ENCODE measurements around the gene RGS6.

Gene RGS6

DNA sequence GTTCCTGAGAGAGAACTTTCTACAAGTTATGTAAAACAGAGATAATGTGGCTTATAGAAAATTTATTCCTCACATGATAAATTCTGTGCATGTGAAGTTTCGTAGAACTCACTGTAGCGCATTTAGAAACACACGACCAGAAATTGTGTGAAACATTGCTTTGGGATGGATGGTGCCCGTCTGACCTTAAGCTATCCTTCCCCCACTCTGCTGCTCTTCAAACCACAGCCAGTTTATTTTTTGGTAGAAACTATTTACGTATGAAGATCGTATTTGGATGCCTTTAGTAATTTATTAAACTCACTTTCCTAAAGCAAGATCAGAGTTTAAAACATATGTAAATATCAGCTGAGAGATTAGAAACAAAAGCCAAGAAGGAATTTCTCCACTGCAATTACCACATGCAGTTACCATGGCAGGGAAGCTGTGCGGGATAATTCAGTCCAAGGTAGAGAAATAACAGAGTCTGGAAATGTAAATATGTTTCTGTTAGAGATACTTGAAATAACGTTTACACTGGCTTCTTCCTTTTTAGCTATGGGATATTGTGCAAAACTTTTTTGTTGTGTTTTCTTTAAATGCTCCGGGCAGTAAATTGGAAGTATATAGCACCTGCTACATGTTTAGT, 382.7 kb downstream of the RGS6 start:
- Histone ChIP-seq H3K36me3 (ENCODE audit: insufficient read depth) (no peaks in the 10 kb centered on the region), H3K4me2 (no peak overlapping the region), H3K9ac (no peak overlapping the region), H3K4me1 (ENCODE audit: low read depth, poor library complexity, severe bottlenecking) (peaks cover 13% of the 10 kb centered on the region), H3K27me3 (ENCODE audit: insufficient read depth, low read depth) (no peaks in the 10 kb centered on the region), H3K4me3 (IDR thresholded peaks at IDR 0.05; ENCODE audit: insufficient read depth, low read depth, low read length) (no peak overlapping the region), H2AFZ (ENCODE audit: low read depth) (no peak overlapping the region), H3K27ac (no peak overlapping the region), H4K20me1 (ENCODE audit: insufficient read depth) (no peaks in the 10 kb centered on the region), H3K79me2 (ENCODE audit: insufficient read depth, low read depth) (no peaks in the 10 kb centered on the region)
- TF ChIP-seq, protein P1, sequence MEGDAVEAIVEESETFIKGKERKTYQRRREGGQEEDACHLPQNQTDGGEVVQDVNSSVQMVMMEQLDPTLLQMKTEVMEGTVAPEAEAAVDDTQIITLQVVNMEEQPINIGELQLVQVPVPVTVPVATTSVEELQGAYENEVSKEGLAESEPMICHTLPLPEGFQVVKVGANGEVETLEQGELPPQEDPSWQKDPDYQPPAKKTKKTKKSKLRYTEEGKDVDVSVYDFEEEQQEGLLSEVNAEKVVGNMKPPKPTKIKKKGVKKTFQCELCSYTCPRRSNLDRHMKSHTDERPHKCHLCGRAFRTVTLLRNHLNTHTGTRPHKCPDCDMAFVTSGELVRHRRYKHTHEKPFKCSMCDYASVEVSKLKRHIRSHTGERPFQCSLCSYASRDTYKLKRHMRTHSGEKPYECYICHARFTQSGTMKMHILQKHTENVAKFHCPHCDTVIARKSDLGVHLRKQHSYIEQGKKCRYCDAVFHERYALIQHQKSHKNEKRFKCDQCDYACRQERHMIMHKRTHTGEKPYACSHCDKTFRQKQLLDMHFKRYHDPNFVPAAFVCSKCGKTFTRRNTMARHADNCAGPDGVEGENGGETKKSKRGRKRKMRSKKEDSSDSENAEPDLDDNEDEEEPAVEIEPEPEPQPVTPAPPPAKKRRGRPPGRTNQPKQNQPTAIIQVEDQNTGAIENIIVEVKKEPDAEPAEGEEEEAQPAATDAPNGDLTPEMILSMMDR (conservative IDR thresholded peaks at IDR 0.05; ENCODE audit: low read depth, low read length): no peak

DNA sequence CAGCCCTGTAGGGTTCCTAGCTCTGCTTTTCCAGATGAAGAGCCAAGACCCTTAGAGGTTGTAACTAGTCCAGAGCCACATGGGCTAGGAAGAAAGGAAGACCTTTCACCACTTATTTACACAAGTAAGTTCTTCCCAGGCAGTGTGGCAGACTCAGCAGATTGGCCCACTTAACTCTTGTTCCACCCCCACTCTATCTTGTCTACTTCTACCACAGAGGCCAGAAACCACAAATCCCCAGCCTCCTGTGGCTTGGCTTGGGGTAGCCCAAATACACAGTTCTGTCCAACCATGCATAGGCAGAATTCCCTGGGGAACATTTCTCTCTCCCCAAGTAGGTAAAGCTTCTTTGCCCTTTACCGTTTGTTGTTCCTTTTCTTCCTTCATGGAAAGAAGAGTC, 383.5 kb downstream of the RGS6 start:
- Histone ChIP-seq H3K27me3 (ENCODE audit: insufficient read depth, low read depth) (no peaks in the 10 kb centered on the region), H4K20me1 (ENCODE audit: insufficient read depth) (no peaks in the 10 kb centered on the region), H3K36me3 (ENCODE audit: insufficient read depth) (no peaks in the 10 kb centered on the region), H3K4me2 (no peak overlapping the region), H3K9ac (no peak overlapping the region), H3K4me1 (ENCODE audit: low read depth, poor library complexity, severe bottlenecking) (peaks cover 13% of the 10 kb centered on the region), H3K27ac (no peak overlapping the region), H2AFZ (ENCODE audit: low read depth) (no peak overlapping the region), H3K4me3 (IDR thresholded peaks at IDR 0.05; ENCODE audit: insufficient read depth, low read depth, low read length) (no peak overlapping the region), H3K79me2 (ENCODE audit: insufficient read depth, low read depth) (no peaks in the 10 kb centered on the region)
- TF ChIP-seq, protein P1 (conservative IDR thresholded peaks at IDR 0.05; ENCODE audit: low read depth, low read length): no peak

DNA sequence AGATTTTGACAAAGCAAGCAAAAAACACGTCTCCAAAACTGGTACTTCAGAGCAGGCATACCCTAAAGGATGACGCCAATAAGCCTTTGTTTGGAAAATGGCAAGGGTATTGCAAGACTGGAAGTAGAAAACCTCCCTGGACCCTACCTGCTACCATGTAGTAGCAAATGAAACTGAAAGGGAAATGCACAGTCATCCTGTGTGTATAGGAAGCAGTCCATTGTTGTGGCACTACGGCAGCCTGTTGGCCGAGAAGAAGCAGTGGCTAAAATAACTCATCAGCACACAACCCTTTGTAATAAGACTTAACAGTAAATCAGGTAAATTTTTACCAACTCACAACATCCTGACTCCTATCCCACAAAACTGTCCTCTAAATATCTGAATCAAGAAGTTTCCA, 386.4 kb downstream of the RGS6 start:
- TF ChIP-seq, protein P1 (conservative IDR thresholded peaks at IDR 0.05; ENCODE audit: low read depth, low read length): no peak
- H3K36me3 ChIP-seq (ENCODE audit: insufficient read depth): no peaks in the 10 kb centered on the region
- peaks cover 13% of the 10 kb centered on the region for H3K4me1 ChIP-seq (ENCODE audit: low read depth, poor library complexity, severe bottlenecking)
- H4K20me1 ChIP-seq (ENCODE audit: insufficient read depth): no peaks in the 10 kb centered on the region
- peak overlapping the region; percentile 23; the same call in 1 of the 2 replicates for H3K9ac ChIP-seq
- peak overlapping the region; percentile 60 for H2AFZ ChIP-seq (ENCODE audit: low read depth)
- no peak overlapping the region for H3K4me3 ChIP-seq (IDR thresholded peaks at IDR 0.05; ENCODE audit: insufficient read depth, low read depth, low read length)
- peak overlapping the region; percentile 37; the same call in 1 of the 2 replicates for H3K27ac ChIP-seq
- H3K27me3 ChIP-seq (ENCODE audit: insufficient read depth, low read depth): no peaks in the 10 kb centered on the region
- H3K4me2 ChIP-seq: peak overlapping the region; percentile 22
- H3K79me2 ChIP-seq (ENCODE audit: insufficient read depth, low read depth): no peaks in the 10 kb centered on the region

DNA sequence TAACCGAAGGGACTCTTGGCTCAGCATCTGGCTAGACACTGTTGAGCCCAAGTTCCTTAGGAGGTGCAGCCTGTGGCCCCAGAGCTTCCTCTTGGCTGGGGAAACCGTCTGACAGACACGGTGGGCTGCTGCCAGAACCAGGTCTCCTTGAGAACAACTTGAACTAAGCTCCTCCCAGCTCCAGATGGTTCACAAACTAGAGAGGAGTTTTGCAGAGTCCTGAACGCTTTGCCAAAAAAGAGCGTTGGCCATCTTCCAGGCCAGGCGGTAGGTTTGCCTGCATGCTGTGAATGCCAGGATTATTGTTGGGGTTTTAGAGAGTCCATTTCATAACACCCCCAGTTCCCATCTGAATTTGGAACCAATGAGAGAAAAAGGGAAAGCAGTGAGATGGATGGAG, 399.8 kb downstream of the RGS6 start:
- Histone ChIP-seq H4K20me1 (ENCODE audit: insufficient read depth) (no peaks in the 10 kb centered on the region), H3K27me3 (ENCODE audit: insufficient read depth, low read depth) (no peaks in the 10 kb centered on the region), H3K36me3 (ENCODE audit: insufficient read depth) (no peaks in the 10 kb centered on the region), H3K4me2 (no peak overlapping the region), H3K4me1 (ENCODE audit: low read depth, poor library complexity, severe bottlenecking) (no peaks in the 10 kb centered on the region), H3K9ac (no peak overlapping the region), H3K27ac (no peak overlapping the region), H3K79me2 (ENCODE audit: insufficient read depth, low read depth) (no peaks in the 10 kb centered on the region), H2AFZ (ENCODE audit: low read depth) (no peak overlapping the region), H3K4me3 (IDR thresholded peaks at IDR 0.05; ENCODE audit: insufficient read depth, low read depth, low read length) (no peak overlapping the region)
- TF ChIP-seq, protein P1 (conservative IDR thresholded peaks at IDR 0.05; ENCODE audit: low read depth, low read length): no peak
